Measurements from ENCODE around the gene KCTD11.

DNA sequence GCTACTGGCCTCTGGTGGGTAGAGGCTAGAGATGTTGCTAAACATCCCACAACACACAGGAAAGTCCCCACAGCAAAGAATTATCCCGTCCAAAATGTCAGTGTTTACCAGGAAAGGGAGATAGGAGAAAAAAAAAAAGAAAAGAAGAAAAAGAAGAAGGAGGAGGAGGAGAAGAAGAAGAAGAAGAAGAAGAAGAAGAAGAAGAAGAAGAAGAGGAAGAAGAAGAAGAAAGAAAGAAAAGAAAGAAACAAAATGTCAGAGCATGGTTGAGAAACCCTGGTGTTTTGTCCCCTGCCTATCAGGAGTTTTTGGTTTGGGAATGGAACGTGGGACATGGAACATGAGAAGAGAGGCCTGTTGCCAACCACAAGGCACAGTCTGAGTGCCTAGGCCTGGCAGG lies 5.4 kb downstream of the KCTD11 start:
- TF ChIP-seq POLR2AphosphoS5 (IDR thresholded peaks at IDR 0.05) (no peak), POLR2A (IDR thresholded peaks at IDR 0.05) (no peak)
